Measurements from ENCODE around the gene DNAJC7.

Gene DNAJC7, protein sequence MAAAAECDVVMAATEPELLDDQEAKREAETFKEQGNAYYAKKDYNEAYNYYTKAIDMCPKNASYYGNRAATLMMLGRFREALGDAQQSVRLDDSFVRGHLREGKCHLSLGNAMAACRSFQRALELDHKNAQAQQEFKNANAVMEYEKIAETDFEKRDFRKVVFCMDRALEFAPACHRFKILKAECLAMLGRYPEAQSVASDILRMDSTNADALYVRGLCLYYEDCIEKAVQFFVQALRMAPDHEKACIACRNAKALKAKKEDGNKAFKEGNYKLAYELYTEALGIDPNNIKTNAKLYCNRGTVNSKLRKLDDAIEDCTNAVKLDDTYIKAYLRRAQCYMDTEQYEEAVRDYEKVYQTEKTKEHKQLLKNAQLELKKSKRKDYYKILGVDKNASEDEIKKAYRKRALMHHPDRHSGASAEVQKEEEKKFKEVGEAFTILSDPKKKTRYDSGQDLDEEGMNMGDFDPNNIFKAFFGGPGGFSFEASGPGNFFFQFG

DNA sequence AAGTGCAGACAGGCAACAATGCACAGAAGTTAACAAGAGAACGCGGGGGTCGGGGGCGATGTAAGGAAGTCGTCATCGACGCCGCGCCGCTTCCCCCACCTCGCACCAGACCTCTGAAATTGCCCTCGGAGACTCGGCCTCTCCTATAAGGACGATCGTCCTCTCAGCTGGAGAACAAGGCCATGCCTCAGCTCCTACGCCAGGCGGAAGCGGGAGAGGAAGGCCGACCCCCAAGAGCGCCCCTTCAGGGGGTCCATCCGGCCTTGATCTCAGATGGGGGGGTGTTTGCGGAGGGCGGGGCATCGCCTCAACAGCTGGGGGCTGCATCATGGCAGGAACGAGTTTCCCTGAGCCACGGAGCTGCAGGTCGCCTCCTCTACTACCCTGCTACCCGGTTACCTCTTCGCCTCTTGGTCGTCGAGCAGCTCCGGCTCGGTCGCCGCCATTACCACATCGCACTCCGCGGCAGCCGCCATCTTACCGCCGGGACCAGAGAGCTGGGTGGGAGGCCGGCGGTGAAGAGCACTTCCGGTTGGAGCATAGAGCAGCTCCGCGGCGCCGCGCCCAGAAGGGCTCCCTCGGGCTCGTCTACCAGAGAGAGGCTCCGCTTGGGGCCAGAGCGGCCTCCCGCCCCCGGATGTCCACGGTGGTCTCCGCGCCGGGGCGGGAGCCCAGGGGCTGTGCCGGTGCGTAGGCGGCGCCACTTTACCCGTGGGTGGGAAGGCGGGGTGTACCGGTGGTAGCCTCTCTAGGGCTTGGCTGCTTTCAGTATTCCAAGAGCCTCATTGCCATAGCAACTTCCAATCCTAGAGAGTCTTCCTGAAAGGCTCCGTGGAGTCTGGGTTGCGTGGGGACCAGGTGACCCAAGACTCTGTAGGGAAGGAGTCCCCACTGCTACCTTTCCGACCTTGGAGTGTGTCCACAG lies at the start of gene DNAJC7:
DNAJC7 (minus strand) TSS at position 499 of the 925 bp plus-strand sequence; CDS start at position 476, 23 bp downstream.
- DNase-seq = peak; percentile 93

DNA sequence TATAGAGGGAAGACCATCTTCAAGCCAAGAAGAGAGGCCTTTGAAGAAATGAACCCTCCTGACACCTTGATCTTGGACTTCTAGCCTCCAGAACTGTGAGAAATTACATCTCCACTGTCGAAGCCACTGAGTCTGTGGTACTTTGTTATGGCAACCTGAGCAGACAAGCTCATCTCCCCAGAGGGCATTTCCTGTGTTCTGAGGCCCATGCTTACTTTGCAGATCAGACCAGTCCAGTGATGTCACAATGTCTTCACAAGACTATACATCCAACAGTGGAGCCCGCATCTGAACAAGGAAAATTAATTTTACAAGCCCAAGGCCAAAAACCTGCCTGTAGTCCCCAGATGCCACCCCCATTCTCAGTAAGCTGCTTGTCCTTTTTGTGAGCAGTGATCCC lies 48.0 kb upstream of the DNAJC7 start:
- no peak for DNase-seq

DNA sequence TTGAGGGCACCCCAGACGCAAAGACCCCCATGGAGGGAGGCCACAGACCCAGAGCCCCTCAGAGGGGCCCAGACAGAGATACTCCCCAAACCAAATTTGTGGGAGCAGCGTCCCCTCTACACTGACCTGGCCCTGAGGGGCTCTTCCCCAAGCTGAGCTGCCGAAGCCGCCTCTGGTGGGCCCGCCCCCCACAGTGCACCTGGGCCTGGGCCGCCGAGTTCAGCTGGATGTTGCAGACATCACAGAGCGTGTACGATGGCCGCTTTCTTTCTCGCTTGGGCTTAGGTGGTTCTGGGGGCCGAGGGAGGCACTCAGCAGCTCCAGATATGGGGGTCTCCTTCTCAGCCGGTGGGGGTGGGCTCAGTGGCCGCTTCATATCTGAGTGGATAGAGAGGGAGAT lies 45.4 kb upstream of the DNAJC7 start:
- DNase-seq = no peak

DNA sequence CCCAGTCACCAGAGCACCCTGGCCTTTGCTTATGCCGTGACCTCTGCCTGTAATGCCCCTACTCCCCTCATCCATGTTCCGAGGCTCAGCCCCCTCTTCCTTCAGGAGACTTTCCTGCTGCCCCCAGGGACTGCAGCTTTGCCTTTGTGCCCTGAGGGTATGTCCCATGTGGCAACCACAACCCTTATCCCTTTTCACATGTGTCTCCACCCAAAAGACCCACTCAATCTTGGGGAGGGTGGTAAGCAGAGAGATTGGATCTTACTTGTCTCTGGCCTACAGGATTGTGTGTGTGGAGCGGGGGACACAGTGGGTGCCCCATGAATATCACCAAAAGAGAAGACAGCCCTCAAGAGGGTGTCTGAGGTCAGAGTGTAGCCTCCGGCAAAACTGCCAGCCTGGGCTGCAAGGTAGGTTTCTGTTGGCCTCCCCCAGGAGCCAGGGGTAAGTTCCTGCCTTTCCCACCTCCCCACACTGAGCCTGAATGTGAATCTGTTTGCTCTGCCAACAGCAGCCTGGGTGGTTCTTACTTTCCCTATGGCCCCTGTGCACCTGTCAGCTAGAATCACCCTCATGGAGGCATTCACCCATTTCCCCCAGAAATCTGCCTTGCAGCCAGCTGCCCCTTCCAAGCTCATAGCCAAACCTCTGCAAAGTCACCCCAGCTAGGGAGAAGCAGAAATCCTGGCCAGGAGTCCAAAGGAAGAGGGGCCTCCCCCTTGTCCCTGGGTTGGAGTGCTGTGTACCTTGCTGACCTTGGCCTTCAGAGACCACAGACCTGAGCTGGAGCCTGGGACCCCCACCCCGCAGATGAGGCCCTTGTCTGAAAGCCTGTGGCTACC lies 44.6 kb upstream of the DNAJC7 start:
- DNase-seq = no peak

DNA sequence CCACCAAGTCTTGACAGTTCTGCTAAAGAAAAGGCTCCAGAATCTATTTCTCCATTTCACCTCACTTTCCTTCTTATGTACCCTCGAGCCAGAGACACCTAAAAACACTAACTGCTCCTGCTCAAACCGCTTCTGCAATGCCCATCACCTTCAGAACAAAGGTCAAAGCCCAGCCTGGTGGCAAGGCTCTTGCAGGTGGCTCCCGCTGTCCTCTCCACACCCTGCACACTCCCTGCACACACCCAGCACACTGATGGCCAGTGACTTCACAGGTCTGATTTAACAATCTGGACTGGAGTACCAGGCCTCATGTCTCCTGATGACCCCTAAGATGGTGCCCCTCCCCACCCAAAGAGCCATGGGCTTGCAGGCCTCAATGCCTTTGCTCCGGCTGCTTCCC lies 43.0 kb upstream of the DNAJC7 start:
- DNase-seq = no peak

DNA sequence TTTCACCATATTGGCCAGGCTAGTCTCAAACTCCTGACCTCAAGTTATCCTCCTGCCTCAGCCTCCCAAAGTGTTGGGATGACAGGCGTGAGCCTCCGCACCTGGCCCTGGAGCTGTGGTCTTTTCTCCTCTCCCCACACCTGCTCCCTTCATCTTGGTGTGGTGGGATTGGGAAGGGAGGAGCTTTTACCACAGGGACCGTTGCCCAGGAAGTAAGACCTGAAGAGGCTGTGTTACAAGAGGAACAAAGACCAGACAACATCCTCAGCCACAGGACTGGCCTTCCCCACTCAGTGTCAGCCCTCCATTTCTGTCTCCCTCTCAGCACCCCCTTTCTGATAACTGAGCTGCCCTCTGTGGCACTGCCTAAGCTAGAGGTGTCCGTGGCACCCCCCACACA lies 42.6 kb upstream of the DNAJC7 start:
- DNase-seq = no peak

DNA sequence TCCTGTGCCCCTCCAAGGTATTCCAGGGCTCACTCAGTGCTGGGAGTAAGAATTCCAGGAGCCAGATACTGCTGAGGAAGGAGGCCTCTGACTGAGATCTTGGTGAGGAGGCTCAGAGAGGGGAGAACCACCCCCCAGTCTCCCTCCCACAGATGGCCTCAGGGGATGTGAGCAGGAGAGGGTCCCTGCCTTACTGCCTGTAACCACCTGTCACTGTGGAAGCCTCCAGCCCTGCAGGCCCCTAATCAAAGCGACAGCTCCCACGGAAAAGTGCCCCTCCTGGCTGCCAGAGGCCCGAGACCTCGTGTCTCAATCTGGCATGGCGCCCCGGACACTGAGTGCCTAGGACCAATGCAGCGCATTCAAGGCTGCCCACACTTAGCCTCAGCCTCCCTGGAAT lies 40.8 kb upstream of the DNAJC7 start:
- no peak for DNase-seq

DNA sequence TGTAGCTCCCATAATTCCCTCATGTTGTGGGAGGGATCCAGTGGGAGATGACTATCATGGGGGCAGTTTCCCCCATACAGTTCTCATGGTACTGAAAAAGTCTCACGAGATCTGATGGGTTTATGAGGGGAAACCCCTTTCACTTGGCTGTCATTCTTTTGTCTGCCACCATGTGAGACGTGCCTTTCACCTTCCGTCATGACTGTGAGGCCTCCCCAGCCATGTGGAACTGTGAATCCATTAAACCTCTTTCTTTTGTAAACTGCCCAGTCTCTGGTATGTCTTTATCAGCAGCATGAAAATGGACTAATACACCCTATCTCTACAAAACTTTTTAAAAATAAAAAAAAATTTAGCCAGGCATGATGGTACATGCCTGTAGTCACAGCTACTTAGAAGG lies 39.4 kb upstream of the DNAJC7 start:
- no peak for DNase-seq

DNA sequence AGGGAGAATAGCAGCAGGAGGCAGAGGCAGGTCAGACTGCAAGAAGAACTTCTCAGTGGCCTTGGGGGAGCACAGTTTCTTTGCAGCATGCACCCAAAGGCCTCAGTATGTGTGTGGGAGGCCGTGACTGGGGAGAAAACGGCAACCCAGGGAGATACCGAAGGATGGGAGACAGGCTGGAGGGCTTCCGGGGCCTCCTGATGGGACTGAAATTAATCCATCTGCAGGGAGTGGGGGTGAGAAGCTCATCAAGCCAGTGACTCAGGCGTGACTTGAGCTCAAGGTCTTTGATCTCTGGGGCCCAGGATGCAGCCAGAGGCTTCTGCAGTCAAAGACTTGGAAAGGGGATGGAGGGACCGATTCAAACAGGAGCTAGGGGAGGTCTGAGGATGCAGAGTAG lies 38.3 kb upstream of the DNAJC7 start:
- no peak for DNase-seq

DNA sequence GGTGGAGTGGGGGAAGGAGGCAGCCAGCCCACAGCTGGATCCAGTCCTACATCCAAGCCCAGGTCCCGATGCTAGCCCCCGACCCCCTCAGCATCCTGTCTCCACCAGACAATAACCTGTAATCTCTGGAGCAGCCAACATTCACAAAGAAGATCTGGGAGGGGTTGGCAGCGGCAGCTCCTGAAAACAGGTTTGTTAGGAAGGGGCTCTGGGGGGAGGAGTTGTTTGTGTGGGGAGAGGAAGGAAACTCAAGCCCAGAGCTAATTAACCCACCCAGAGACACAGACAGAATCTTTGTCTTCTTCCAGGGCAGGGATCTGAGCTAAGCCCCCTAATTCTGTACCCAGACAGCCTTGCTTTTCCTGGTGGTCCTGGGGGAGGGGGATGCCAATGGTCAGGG lies 37.8 kb upstream of the DNAJC7 start:
- DNase-seq = no peak

DNA sequence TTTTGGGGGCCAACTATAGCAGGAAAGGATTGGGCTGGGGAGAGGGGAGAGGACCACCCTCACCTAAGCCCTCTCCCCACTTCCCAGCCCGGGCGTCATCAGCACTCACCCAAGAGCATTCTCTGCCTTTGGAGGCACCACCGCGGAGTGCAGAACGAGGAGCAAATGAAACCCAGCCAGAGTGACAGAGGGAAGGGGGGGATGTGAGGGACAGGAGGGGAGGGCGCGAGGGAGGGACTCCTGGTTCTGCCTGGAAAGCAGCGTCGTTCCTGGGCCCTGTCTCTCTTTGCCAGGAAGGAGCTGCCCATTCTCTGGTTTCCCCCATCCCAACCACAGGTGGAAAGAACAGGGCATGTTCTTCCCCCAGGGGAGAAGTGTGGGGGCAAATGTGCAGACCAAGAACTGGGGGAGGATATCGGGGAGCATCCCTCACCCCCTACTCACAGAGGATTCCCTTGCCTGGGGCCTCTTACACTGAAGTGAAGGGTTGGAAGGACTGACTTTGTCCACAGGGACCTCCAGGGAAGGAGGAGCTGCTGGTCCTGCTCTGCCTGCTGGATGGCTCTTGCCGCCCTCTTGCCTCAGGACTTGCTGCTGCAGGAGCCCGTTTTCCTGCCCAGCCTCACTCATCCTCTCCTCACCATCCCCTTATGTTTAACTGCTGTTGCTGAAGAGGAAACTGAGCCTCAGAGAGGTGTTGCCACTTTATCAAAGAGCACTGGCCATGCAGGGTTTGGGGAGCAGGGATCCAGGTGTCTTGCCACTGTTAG lies 36.7 kb upstream of the DNAJC7 start:
- no peak for DNase-seq

DNA sequence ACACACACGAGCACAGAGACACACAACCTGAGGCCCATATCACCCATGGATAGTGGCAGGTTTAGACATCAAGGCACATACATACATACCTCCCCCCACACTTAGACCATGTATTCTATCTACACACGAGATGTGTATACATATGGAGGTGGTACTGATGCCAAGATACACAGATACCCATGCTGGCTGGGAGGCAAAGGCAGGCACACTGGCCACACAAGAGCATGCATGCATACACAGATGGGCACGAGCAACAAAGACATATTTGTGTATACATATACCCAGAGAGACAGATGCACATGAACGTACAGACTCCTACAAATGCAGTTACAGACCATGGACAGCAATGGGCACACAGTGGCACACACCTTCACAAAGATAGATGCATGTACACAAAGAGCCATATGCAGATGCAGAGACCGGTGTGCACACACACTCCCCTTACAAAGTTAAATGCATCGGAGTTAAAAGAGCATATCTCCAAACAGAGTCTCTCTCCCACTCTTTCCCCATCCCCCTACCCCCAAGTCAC lies 35.2 kb upstream of the DNAJC7 start:
- no peak for DNase-seq

DNA sequence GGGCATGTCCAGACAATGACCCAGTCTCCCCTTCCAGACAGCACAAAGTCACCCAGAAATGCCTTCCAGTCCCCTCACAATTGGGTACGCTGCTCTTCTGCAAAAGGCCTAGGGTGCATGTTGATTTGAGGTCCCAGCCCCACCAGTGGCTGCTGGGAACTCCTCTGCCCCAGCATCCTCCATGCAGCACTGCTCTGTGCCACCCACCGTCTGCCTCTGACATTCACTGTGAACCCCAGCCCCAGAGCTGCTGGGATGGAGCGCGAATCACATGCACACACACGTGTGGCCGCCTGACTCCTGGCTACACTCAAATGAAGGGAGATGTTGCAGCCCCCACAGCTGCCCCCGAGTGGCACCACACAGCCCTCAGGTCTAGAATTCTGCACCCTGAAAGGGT lies 34.4 kb upstream of the DNAJC7 start:
- no peak for DNase-seq

DNA sequence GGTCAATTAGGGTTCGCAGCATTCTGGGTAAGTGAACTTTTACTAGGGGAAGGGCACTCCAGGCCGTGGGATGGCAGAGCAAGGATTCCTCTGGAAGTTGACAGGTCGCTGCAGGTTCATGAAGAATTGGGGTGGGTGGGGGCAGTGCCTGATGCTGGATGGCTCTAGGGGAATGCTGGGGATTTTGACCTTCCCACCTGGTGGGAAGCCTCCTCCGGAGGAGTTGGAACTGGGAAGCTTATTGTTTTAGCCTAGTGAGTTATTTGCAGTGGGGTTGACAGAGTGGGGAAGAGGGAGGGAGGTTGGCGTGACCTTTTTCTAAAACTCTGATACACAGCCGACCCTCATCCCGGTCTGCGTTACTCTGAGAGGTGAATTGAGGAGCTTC lies 33.8 kb upstream of the DNAJC7 start:
- DNase-seq = no peak

DNA sequence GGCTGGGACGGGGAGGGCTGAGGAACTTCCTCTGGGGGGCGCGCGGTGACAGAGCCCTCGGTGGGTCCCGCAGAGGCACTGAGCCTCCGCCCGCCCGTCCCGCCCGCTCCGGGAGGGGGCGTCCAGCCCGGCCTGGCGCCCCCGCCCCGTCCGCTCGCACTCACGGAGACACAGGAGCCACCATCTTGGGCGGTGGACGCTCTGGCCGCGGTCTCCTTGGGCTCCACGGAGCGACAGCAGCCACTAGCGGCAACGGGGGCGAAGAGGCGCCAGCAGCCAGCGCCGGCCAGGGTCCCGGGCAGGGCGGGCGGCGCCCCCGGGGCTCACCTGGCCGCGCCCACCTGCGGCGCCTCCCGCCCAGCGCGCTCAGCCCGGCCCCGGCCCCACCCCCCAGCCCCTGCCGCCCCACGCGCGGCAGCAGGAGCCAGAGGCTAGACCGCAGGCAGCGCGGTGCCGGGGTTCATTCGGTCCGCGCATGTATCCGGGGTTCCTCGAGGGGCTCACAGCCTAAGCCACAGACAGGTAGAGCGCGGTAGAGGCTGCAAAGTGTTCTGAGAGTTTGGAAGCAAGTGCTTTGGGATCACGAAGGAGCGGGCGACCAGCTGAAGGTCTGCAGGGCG lies 33.3 kb upstream of the DNAJC7 start, which contains the start of gene C17orf113:
C17orf113 (minus strand) TSS at position 209 of the 620 bp plus-strand sequence. CDS start 7,225 bp downstream, outside the sequence.
- peak; percentile 57 for DNase-seq

DNA sequence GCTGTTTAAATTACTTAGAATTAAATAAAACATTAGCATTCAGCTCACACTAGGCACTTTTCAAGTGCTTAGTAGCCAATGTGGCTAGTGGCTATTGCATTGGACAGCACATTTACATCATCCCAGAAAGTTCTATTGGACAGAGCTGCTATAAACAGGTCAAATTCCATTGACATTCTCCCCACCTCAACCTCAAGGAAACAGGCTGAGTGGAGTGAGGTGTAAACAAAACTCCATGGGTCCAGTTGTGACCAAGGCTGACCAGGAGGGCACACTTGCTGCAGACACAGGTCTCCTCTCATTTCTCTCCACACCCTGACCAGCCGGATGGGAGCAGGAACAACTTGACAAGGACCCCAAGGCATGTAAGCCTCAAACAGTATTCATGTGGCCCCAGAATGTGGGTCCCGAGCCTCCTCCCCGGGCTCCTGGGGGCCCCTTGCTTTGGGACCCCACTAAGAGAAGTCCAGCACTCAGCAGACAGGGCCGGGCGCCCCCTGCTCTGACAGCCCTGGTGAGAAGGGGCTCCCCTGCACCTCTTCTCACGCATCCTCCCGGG lies 32.7 kb upstream of the DNAJC7 start:
- no peak for DNase-seq

DNA sequence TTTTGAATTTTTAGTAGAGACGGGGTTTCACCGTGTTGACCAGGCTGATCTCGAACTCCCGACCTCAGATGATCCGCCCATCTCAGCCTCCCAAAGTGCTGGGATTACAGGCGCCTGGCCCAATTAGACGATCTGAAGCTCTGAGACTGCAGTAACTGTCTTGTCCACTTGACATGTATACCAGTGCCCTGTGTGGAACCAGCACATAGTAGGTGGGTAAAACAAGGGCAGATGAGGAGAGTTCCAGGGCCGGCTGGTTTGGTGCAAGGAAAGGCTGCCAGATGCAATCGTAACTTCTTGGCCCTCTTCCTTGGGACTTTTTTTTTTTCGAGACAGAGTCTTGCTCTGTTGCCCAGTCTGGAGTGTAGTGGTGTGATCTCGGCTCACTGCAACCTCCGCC lies 30.1 kb upstream of the DNAJC7 start:
- no peak for DNase-seq

DNA sequence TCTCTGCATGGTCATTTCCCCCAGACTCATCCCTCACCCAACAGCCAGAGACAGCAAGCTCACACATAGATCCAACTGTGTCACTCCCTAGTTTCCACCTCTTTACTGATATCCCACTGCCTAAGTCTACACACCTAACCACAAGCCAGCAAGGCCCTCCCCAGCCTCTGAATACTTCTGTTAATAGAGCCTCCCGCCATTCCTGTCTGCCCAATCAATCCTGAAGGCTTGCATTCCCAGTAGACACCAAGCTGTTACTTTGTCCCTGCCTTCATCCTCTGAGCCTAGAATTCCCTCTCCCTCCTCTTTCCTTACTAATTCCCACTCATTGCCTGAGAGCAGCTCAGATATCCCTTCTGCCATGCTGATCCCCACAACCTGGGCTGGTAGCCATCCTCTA lies 28.5 kb upstream of the DNAJC7 start:
- DNase-seq = no peak

DNA sequence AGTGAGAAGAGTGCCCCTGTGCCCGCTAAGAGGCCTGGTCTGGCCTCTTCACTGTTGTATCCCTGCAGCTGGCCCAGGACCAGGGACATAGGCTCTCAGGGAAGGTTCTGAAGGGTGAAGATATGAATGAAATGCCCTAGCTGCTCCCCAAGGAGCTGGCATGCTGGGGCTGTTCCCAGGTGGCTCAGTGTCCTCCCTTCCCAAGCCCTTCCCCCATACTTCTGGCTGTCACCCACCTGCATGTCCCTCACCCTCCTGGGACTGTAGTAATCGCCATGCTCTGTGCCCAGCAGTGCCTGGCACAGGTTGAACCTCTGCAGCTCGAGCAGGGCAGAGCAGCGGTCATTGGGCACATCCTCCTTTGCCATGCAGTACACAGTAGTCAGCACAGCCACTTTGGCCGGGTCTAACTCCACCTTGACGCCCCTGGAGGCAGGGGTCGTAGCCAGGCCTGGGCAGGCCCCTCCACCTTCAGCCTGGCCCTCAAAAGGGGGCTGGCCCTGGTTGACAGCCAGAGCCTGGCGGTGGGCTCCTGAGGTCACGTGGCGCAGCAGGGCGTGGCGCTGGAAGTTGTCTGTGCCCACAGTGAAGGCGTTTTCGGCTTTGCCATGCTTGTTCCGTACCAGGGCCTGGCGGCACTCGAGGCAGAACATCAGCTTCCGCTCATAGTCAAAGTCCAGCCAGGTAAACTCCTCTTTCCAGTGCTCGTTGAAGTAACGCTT lies 25.5 kb upstream of the DNAJC7 start:
- no peak for DNase-seq

DNA sequence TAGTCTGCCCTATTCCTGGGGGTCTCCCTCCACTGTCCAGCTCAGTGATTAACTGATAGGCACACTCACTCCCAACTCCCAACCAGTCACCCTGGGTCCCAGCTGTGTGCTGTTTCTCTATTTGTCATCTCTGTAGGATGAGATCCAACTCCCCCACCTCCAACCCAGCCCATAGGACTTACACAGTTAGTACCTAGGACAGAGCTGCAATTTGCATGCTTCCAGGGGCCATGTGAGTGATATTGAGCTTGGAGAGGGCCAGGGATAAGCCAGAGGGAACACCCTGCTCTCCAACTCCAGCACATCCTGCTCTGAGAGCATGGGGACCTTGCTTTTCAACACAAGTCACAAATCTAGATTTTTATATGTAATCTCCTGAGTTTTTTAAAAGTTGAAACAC lies 24.4 kb upstream of the DNAJC7 start:
- no peak for DNase-seq

Data from CD4-positive, alpha-beta T cell treated with Interleukin-15 for 1 hour (primary cell).